ENCODE data around the gene DEDD. TPM values are rescaled to one million over a fixed set of nuclear protein-coding genes. Genes with fewer than 3 reads are reported as not detected.

DEDD gene
- total RNA-seq, 2 donors from 2014 or later = 34.9 to 42.5 TPM

DNA sequence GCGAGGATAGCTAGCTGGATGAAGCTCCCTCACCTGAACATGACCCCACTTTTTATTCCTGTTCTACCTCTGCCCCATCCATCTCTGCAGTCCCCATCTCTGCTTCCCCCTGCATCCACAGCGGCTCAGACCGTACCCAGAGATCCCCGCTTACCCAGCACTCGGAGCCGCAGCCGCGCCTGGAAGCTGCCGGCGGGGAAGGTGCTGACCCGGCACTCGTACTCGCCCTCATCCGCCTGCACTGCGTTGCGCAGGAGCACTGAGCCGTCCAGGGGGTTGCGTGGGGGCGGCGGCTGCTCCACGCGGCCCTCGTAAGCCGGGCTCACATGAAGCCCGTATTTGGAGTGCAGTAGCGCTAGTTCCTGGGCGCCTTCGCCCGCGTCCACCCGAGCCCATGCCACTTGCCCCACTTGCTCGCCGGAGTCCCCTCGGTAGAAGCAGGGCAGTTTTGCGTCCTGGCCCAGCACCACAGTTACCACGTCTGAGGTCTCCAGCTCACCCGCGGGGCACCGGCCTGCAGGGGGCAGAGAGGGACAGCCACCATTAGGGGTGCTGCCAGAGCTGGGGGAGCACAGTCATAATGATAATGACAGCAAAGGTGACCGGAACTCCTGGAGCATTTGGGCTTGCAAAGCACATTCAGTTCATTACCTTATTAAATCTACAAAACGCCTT is 52.9 kb downstream of the DEDD start:
- peak overlapping the region in 1 of 2 donors; percentile 47 for H3K27ac Mint-ChIP-seq
- ATAC-seq (no peak), DNase-seq (ENCODE audit: low spot score) (no peak)
- H3K4me3 Mint-ChIP-seq = no peak overlapping the region
- no peaks in the 10 kb centered on the region for H3K9me3 Mint-ChIP-seq
- H3K36me3 Mint-ChIP-seq = no peaks in the 10 kb centered on the region
- H3K4me1 Mint-ChIP-seq (ENCODE audit: low read depth in 2 of 2) = peaks cover under 1 to 14% of the 10 kb centered on the region in 2 donors
- H3K27me3 Mint-ChIP-seq = no peaks in the 10 kb centered on the region

DNA sequence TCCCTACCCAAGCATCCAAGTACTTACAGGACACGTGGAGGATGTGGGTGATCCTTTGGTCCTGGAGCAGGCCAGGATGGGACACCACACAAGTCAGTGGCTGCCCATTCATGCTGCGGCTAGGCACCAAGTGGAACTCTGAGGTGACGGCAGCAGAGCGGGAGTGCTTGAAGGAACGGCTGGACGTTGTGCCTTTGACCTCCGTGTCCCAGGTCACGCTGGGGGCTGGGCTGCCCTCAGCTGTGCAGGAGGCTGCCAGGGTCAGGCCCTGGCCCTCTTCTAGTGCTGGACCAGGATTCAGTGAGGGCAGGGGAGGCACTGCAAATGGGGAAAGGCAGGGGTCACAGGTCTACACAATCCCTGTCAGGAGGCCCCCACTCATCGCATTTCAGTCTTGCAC is 55.0 kb downstream of the DEDD start:
- no peaks in the 10 kb centered on the region for H3K27me3 Mint-ChIP-seq
- H3K36me3 Mint-ChIP-seq = no peaks in the 10 kb centered on the region
- no peak overlapping the region for H3K27ac Mint-ChIP-seq
- no peak for DNase-seq (ENCODE audit: low spot score)
- ATAC-seq = no peak
- H3K4me1 Mint-ChIP-seq (ENCODE audit: low read depth in 2 of 2) = peaks cover 5 to 15% of the 10 kb centered on the region in 2 donors
- H3K9me3 Mint-ChIP-seq = no peaks in the 10 kb centered on the region
- no peak overlapping the region for H3K4me3 Mint-ChIP-seq

DNA sequence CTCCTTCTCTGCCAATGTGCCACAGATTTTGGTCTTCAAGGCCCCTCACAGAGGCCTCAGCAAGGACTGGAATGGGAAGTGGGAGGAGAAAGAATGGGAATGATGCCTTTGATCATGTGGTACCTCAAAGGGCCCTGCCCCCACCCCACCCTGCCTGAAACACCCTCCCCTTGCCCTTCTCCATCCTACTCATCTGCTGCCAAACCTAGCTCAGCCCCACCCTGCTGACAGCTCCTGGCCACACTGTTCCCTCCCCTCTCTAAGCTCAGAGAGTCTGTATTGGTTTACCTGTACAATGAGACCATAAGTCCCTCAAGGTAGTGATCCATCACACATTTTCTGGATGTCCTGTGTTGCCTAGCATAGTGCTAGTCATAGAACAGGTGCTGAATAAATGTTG is 56.1 kb downstream of the DEDD start:
- ATAC-seq (no peak), DNase-seq (ENCODE audit: low spot score) (no peak)
- no peaks in the 10 kb centered on the region for H3K36me3 Mint-ChIP-seq
- H3K27ac Mint-ChIP-seq = no peak overlapping the region
- peaks cover 13 to 21% of the 10 kb centered on the region in 2 donors for H3K4me1 Mint-ChIP-seq (ENCODE audit: low read depth in 2 of 2)
- H3K9me3 Mint-ChIP-seq = no peaks in the 10 kb centered on the region
- H3K4me3 Mint-ChIP-seq = no peak overlapping the region
- H3K27me3 Mint-ChIP-seq = no peaks in the 10 kb centered on the region

DNA sequence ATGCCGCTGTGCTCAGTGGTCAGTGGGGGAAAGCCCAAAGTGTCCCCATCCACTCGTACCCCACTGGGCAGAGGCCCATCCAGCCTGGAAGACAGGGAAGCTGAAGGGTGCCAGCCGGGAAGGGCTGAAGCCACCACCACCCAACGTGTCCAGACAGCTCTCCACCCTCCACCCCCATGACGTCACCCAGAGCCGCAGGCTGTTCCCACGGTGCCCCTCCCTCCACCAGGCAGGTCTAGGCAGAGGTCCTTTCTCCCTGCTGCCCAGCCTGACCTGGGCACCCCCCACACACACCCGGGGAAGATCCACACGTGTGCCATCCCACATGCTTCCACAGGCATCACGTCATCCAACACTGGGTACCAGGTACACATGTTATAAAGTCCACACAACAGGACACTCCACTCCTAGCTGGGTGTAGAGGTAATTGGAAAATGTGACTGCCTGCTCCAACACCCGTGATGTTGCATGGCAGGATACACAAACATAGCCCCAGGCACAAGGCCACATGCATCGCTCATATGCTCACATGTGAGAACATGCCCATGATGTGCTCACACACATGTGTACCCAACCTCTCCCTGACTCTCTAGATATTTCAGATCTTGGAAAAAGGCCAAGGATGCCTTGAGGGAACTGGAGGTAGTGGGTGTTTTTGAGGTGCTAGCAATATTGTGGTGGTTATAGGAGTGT is 57.6 kb downstream of the DEDD start:
- Mint-ChIP-seq H3K4me1 (ENCODE audit: low read depth in 2 of 2) (peaks cover 28% of the 10 kb centered on the region in 2 donors), H3K36me3 (no peaks in the 10 kb centered on the region), H3K9me3 (no peaks in the 10 kb centered on the region), H3K27ac (peak overlapping the region in 1 of 2 donors; percentile 17), H3K27me3 (no peaks in the 10 kb centered on the region), H3K4me3 (no peak overlapping the region)
- no peak for DNase-seq (ENCODE audit: low spot score)
- no peak for ATAC-seq

DNA sequence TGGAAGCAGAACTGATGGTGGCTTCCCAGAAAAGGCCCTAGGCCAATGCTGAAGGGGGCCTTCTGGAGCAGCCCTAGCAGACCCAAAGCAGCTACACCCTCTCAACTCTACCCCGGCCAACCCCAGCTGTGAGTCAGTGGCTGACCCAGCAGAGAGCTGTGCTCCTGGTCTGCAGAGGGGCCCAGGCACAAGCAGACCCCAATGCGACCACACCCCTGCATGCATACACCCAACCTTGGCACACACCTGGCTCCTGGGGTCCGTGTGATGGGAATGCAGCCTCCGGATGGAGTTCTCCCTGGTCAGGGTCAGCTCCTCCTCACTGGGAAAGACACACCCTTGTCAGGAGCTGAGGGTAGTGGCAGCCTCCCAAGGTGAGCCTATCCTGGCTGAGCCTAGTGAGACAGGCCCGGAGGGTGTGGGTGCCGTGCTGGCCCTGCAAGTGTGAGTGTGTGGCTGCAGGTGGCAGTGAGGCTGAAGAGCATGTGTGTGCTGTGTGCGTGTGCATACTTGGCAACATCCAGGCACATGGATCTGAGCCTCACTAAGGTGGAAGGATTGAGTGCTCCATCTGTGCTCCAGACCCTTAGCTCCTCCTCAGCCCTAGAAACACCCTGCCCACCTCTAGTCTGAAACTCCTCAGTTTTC is 58.9 kb downstream of the DEDD start:
- Mint-ChIP-seq H3K27ac (peak overlapping the region in 1 of 2 donors; percentile 17), H3K4me1 (ENCODE audit: low read depth in 2 of 2) (peaks cover 32 to 37% of the 10 kb centered on the region in 2 donors), H3K27me3 (no peaks in the 10 kb centered on the region), H3K36me3 (no peaks in the 10 kb centered on the region), H3K4me3 (no peak overlapping the region), H3K9me3 (no peaks in the 10 kb centered on the region)
- DNase-seq (ENCODE audit: low spot score) = no peak
- ATAC-seq = no peak

DNA sequence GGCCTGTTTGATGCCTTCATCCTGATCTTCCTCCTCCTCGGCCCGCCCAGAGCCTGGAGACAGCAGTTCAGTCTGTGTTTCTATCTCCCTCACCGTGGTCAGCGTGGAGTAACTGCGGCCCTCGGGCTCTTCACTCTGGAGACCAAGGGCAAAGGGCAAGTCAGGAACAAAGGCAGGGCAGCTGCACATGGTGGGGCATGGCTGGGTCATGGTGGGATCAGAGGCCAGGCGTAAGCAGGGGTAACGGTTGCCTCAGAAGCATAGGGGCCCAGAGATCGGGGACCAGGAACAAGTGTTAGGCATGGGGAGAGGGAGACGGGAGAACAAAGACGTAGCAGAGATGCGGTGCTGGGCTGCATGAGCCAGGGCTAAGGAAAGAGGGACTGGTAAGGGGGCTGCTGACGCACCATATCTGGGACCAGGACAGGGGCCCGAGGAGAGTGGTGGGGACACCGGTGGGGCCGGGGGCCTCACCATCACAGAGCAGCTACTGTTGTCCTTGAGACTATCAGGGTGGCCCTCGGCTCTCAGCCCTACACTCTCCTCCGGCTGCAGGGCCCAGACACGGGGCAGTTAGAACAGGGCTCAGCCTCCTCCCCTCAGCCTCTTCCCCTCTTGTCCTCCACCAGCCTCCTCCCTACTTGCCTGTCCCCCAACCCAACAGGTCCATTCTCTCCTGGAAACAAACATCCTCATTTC is 59.6 kb downstream of the DEDD start:
- no peaks in the 10 kb centered on the region for H3K9me3 Mint-ChIP-seq
- no peaks in the 10 kb centered on the region for H3K36me3 Mint-ChIP-seq
- H3K4me3 Mint-ChIP-seq = no peak overlapping the region
- no peak for DNase-seq (ENCODE audit: low spot score)
- peaks cover 39 to 44% of the 10 kb centered on the region in 2 donors for H3K4me1 Mint-ChIP-seq (ENCODE audit: low read depth in 2 of 2)
- peak overlapping the region; percentile 56 to 84 for H3K27ac Mint-ChIP-seq
- no peaks in the 10 kb centered on the region for H3K27me3 Mint-ChIP-seq
- no peak for ATAC-seq

DNA sequence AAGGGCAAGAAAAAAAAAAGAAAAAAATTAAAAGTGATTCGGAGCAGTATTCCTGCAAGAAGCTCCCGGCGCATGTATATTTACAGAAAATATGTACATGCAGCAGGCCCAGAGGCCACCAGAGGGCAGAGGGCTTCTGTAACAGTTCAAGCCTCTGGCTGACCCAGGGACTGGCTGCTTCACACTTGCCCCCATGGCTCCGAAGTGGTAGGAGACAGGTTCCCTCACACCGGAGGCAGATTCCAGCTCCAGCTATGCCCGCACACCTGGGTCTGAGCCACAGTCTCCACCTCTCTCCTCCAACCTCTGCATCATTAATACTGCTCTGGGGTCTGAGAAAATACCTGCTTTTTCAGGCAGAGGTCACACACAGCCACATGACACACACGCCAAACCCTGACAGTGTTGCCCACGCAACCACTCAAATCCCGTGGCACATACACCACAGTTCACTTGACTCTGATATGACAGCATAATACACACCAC is 60.5 kb downstream of the DEDD start:
- ATAC-seq = no peak
- peak overlapping the region; percentile 84 to 91 for H3K27ac Mint-ChIP-seq
- peaks cover 49 to 53% of the 10 kb centered on the region in 2 donors for H3K4me1 Mint-ChIP-seq (ENCODE audit: low read depth in 2 of 2)
- H3K36me3 Mint-ChIP-seq = peaks cover 3% of the 10 kb centered on the region
- no peak for DNase-seq (ENCODE audit: low spot score)
- no peaks in the 10 kb centered on the region for H3K9me3 Mint-ChIP-seq
- no peaks in the 10 kb centered on the region for H3K27me3 Mint-ChIP-seq
- peak overlapping the region; percentile 70 for H3K4me3 Mint-ChIP-seq

Other genes starting within 250 kb of the DEDD start
- gene ITLN1, start 247.5 kb downstream of the DEDD start, total RNA-seq = not detected
- gene ITLN2, start 177.9 kb downstream of the DEDD start, total RNA-seq = not detected
- gene F11R, start 111.5 kb downstream of the DEDD start, total RNA-seq = 10 to 100 TPM; 11.0 to 25.9 TPM
- gene TSTD1, start 93.7 kb downstream of the DEDD start, total RNA-seq = 10 to 100 TPM; 10.5 to 47.2 TPM
- gene USF1, start 86.7 kb downstream of the DEDD start, total RNA-seq = 10 to 100 TPM; 72.2 to 77.4 TPM
- gene ARHGAP30, start 62.8 kb downstream of the DEDD start, total RNA-seq = 100 to 1,000 TPM; 217 to 250 TPM
- not detected for gene NECTIN4, start 43.1 kb downstream of the DEDD start, total RNA-seq
- under 1 TPM in 1 of 2 donors, not detected in 1; 0.64 TPM for gene KLHDC9, start 34.3 kb downstream of the DEDD start, total RNA-seq
- gene PFDN2, start 14.6 kb downstream of the DEDD start, total RNA-seq = 100 to 1,000 TPM in 1 of 2 donors, 10 to 100 TPM in 1; 92.6 to 122 TPM
- gene NIT1, start 14.6 kb downstream of the DEDD start, total RNA-seq = 10 to 100 TPM; 29.3 to 37.2 TPM
- gene UFC1, start 21.3 kb upstream of the DEDD start, total RNA-seq = 100 to 1,000 TPM; 100 to 114 TPM
- gene USP21, start 26.8 kb upstream of the DEDD start, total RNA-seq = 10 to 100 TPM; 21.2 to 29.0 TPM
- gene PPOX, start 33.8 kb upstream of the DEDD start, total RNA-seq = 10 to 100 TPM; 25.7 to 30.3 TPM
- 10 to 100 TPM; 61.7 to 75.0 TPM for gene B4GALT3, start 44.8 kb upstream of the DEDD start, total RNA-seq
- under 1 TPM; 0.43 to 0.89 TPM for gene ADAMTS4, start 66.4 kb upstream of the DEDD start, total RNA-seq
- gene NDUFS2, start 69.7 kb upstream of the DEDD start, total RNA-seq = 10 to 100 TPM; 86.2 to 87.8 TPM
- gene FCER1G, start 82.6 kb upstream of the DEDD start, total RNA-seq = 100 to 1,000 TPM; 111 to 583 TPM
- gene APOA2, start 91.0 kb upstream of the DEDD start, total RNA-seq = not detected
- 10 to 100 TPM; 25.9 to 27.8 TPM for gene TOMM40L, start 93.4 kb upstream of the DEDD start, total RNA-seq
- gene NR1I3, start 105.5 kb upstream of the DEDD start, total RNA-seq = not detected
- under 1 TPM in 1 of 2 donors, not detected in 1; 0.31 TPM for gene PCP4L1, start 126.1 kb upstream of the DEDD start, total RNA-seq
- 1 to 10 TPM; 4.4 to 6.6 TPM for gene MPZ, start 177.3 kb upstream of the DEDD start, total RNA-seq
- gene SDHC, start 181.7 kb upstream of the DEDD start, total RNA-seq = 100 to 1,000 TPM; 127 to 183 TPM
- gene CFAP126, start 235.2 kb upstream of the DEDD start, total RNA-seq = not detected